ENCODE data around the gene FSD2. TPM values are rescaled to one million over a fixed set of nuclear protein-coding genes. Genes with fewer than 3 reads are reported as not detected.

Gene FSD2
- total and polyA plus RNA-seq, 9 of the 15 experiments (the other 6 are each of a cell fraction or from before 2014, with no cell fraction given), result 0.01 to 0.06 TPM; not detected in 7

DNA sequence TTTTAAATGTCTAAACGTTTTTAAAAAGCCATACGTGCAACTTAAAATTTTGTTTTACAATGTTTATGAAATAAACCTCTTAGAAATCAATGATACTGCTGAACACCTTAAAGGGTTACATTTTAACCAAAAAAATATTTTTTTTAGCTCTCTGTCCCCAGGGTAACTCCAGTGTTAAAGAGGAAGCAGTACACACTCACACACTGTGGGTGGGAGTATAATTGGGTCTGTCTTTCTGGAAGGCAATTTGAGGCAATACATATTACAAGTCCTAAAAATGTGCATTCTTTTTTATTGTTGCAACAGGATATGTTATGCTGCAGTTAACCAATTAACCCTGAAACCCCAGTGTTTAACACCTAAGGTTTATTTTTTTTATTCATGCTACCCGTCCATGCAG, 37.7 kb upstream of the FSD2 start:
- intact Hi-C loops (cut with micrococcal nuclease) (no loop called here), in situ Hi-C loops (cut with MboI) (no loop called here)
- Histone ChIP-seq H3K4me3 (no peak overlapping the region), H3K36me3 (ENCODE audit: control insufficient read depth, insufficient read depth, low read length) (no peaks in the 10 kb centered on the region), H3K79me2 (ENCODE audit: control insufficient read depth, insufficient read depth, low read length) (no peaks in the 10 kb centered on the region), H3K4me2 (ENCODE audit: insufficient read depth, low read length) (no peak overlapping the region), H3K9ac (ENCODE audit: insufficient read depth in 1 of 2, low read depth in 2 of 2, low read length in 2 of 2) (no peak overlapping the region), H3K9me3 (replicated peaks; ENCODE audit: control insufficient read depth, insufficient read depth, low read depth, low read length) (no peaks in the 10 kb centered on the region; the same call in 1 of the 2 replicates), H3K4me1 (replicated peaks in 1 of 2; ENCODE audit: control insufficient read depth in 2 of 2, insufficient read depth in 2 of 2, low read length in 2 of 2) (peaks cover 21 to 24% of the 10 kb centered on the region in 2 experiments; a peak in 4 of 5 replicates), H3K9me1 (ENCODE audit: control insufficient read depth, insufficient read depth, low read length) (no peaks in the 10 kb centered on the region), H4K20me1 (replicated peaks; ENCODE audit: control insufficient read depth, insufficient read depth, low read length) (no peaks in the 10 kb centered on the region), H3K27me3 (ENCODE audit: control insufficient read depth in 2 of 2, insufficient read depth in 2 of 2, low read length in 2 of 2) (no peaks in the 10 kb centered on the region), H3K27ac (ENCODE audit: extremely low read depth, low read depth, low read length) (no peak overlapping the region), H2AFZ (ENCODE audit: low read depth, low read length) (no peak overlapping the region)
- no TSS peak for BruUV-seq (replicated peaks)
- ATAC-seq, result no peak
- WGBS (ENCODE audit: insufficient coverage, low coverage, missing lambda C conversion rate), result 36% methylated on average over 3 of the region's 3 CpGs
- DNase-seq (ENCODE audit: extremely low read depth in 1 of 4, low spot score in 3 of 4), result no peak
- POLR2A ChIA-PET, result no interaction called here
- CTCF ChIA-PET (ENCODE audit: low intra/inter-chr PET ratio), result interaction anchor here (0.6 kb wide), 1 partner anchor 180 kb away, joined by 3 read pairs; no protein-coding TSS in a partner anchor
- FAIRE-seq, result no peak
- TF ChIP-seq TAL1 (IDR thresholded peaks at IDR 0.05) (no peak), HMG20A (CRISPR knock-in tag; conservative IDR thresholded peaks at IDR 0.05) (no peak), MXI1 (IDR thresholded peaks at IDR 0.05; ENCODE audit: low read depth, low read length) (no peak), ZNF212 (CRISPR knock-in tag; IDR thresholded peaks at IDR 0.05) (no peak), ZNF551 (CRISPR knock-in tag; IDR thresholded peaks at IDR 0.05) (no peak), FOXK2 (conservative IDR thresholded peaks at IDR 0.05 in 1 of 2, IDR thresholded peaks at IDR 0.05 in 1 of 2; ENCODE audit: low read depth in 2 of 2) (no peak), HCFC1 (IDR thresholded peaks at IDR 0.05; ENCODE audit: low read depth, low read length) (no peak), NFE2 (IDR thresholded peaks at IDR 0.05; ENCODE audit: low read depth) (no peak), RBM15 (IDR thresholded peaks at IDR 0.05; ENCODE audit: insufficient read depth, low read length) (no peak), KHSRP (IDR thresholded peaks at IDR 0.05) (no peak), MTA1 (IDR thresholded peaks at IDR 0.05; ENCODE audit: borderline replicate concordance) (no peak), ZNF354B (CRISPR knock-in tag; IDR thresholded peaks at IDR 0.05) (no peak)
- TF ChIP-seq, protein P1, sequence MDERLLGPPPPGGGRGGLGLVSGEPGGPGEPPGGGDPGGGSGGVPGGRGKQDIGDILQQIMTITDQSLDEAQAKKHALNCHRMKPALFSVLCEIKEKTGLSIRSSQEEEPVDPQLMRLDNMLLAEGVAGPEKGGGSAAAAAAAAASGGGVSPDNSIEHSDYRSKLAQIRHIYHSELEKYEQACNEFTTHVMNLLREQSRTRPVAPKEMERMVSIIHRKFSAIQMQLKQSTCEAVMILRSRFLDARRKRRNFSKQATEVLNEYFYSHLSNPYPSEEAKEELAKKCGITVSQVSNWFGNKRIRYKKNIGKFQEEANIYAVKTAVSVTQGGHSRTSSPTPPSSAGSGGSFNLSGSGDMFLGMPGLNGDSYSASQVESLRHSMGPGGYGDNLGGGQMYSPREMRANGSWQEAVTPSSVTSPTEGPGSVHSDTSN (CRISPR knock-in tag; IDR thresholded peaks at IDR 0.05; ENCODE audit: low read depth), result no peak
- TF ChIP-seq, protein P1 (tag; conservative IDR thresholded peaks at IDR 0.05; ENCODE audit: low read depth), result no peak
- TF ChIP-seq, protein P2, sequence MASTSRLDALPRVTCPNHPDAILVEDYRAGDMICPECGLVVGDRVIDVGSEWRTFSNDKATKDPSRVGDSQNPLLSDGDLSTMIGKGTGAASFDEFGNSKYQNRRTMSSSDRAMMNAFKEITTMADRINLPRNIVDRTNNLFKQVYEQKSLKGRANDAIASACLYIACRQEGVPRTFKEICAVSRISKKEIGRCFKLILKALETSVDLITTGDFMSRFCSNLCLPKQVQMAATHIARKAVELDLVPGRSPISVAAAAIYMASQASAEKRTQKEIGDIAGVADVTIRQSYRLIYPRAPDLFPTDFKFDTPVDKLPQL (IDR thresholded peaks at IDR 0.05; ENCODE audit: extremely low read depth, insufficient read length), result no peak
- TF ChIP-seq, protein P3, sequence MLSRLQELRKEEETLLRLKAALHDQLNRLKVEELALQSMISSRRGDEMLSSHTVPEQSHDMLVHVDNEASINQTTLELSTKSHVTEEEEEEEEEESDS (CRISPR knock-in tag; IDR thresholded peaks at IDR 0.05), result no peak
- TF ChIP-seq, protein P4, sequence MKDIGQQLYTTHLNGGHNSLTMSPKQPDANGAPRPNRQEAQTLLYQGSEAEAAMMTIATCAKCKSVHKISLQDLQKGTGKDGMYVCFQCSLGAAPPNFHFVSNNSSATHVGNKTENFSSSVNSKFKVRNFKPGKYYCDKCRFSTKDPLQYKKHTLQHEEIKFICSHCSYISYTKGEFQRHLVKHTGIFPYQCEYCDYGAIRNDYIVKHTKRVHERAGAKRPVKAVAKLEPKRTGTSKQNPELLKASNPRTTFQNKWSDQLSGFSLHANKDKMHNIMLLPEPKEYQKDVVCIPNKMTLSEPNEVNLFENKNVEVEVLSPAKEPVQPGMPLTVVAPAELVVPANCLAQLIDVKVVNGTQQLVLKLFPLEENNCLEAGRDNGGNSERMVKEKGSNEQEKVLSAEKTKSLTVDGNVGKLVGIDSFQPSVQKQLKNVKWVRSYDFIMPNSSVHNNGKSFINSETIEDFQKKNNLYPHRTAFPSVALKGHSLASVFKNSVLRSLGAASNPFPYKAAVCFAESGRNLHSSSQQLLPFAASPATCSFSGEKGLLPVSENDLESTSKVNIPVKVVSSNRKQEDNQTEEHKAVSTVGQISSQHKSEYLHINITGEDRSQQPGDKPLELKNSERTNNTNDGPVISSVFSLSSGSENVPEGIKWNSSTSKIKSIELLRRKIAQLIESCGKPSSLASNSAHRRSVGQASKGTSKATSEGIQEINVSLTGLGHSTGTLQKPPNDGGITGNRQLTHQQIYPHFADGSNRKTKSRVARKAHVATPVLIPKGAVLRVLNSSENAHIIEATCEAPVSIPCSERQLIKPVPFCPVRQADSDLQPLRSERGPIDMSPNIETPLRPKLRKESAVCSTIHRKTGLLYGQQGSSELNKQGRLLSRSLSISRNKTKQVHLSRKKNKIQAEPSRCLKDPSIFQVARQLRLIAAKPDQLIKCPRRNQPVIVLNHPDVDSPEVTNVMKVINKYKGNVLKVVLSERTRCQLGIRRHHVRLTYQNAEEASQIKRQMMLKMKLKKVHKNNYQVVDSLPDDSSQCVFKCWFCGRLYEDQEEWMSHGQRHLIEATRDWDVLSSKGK (CRISPR knock-in tag; IDR thresholded peaks at IDR 0.05), result no peak
